Activated CD4-positive, alpha-beta memory T cell treated with anti-CD3 and anti-CD28 coated beads for 36 hours (primary cell): Measurements from ENCODE around the gene PCSK7. TPM values are rescaled to one million over a fixed set of nuclear protein-coding genes. Genes with fewer than 3 reads are reported as not detected.
"Not testable (repeated sequence)": the region's sequence is repeated elsewhere in the genome, so short reads cannot be mapped to it uniquely, and the experiment has no call there.

ENCODE experiments used
- CTCF ChIA-PET: fragments of 350-600 bp; sonication (Branson Sonifier 250); formaldehyde crosslinking; loops from one replicate; lab custom pipeline; 2021; ENCODE audit warnings: antibody characterized with exemption, inconsistent platforms; lab: Charles Lee
- POLR2A ChIA-PET: fragments of 350-600 bp; sonication (Branson Sonifier 250); formaldehyde crosslinking; loops from one replicate; lab custom pipeline; 2021; ENCODE audit warnings: antibody characterized with exemption; lab: Charles Lee
- DNase-seq: peaks from one replicate; pipeline ENCODE4 v3.0.0-alpha.2; 2020
- H3K27ac Mint-ChIP-seq: one replicate; pipeline ENCODE4 v1.8.0; 2021; ENCODE audit warnings: mixed read lengths
- H3K27me3 Mint-ChIP-seq: one replicate; pipeline ENCODE4 v1.8.0; 2021; ENCODE audit warnings: mixed read lengths
- H3K36me3 Mint-ChIP-seq: one replicate; pipeline ENCODE4 v1.8.0; 2021; ENCODE audit warnings: mixed read lengths
- H3K4me1 Mint-ChIP-seq: one replicate; pipeline ENCODE4 v1.8.0; 2021; ENCODE audit warnings: low read depth, mixed read lengths
- H3K4me3 Mint-ChIP-seq: one replicate; pipeline ENCODE4 v1.8.0; 2021; ENCODE audit warnings: mild to moderate bottlenecking, mixed read lengths
- H3K9me3 Mint-ChIP-seq: one replicate; pipeline ENCODE4 v1.8.0; 2021; ENCODE audit warnings: mixed read lengths
- intact Hi-C: fragments of 100-400 bp; cut with micrococcal nuclease; formaldehyde crosslinking; loops from one replicate; pipeline ENCODE4 v1.15.1; 2023
- total RNA-seq, 2 experiments: library from RNA; stranded (reverse); gene quantifications; one replicate each; pipeline ENCODE4 v1.2.3, GENCODE V29; 2021

PCSK7 gene
- total RNA-seq, 2 experiments from 2014 or later = 104 to 105 TPM

DNA sequence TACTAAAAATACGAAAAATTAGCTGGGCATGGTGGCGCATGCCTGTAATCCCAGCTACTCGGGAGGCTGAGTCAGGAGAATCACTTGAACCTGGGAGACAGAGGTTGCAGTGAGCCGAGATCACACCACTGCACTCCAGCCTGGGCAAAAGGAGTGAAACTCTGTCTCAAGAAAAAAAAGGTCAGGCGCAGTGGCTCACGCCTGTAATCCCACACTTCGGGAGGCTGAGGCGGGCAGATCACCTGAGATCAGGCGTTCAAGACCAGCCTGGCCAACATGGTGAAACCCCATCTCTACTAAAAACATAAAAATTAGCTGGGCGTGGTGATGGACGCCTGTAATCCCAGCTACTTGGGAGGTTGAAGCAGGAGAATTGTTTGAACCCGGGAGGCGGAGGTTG lies 48.7 kb downstream of the PCSK7 start:
- H3K4me3 Mint-ChIP-seq, H3K27me3 Mint-ChIP-seq, H3K27ac Mint-ChIP-seq, H3K9me3 Mint-ChIP-seq, intact Hi-C loops, POLR2A ChIA-PET, H3K36me3 Mint-ChIP-seq: not testable (repeated sequence)
- H3K4me1 Mint-ChIP-seq = peaks cover 23% of the 10 kb centered on the region
- CTCF ChIA-PET = interaction anchor here (0.5 to 1.2 kb wide), 3 partner anchors 28 to 989 kb away, joined by 3 read pairs; no protein-coding TSS in a partner anchor
- DNase-seq = peak; percentile 4

DNA sequence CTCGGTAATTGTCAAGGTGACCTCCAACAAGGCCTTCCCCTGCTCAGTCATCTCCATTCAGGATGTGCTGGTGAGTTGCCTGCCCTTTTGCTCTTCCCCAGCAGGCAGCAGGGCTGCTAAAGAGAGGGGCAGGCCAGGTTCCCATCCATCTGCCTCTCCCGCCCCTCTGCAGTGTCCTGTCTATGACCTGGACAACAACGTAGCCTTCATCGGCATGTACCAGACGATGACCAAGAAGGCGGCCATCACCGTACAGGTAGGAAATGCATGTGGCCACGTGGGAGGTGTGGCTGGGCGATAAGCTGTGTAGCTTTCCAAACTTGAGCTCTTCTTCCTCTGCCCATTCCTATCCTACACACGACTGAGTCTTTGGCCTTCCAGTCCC lies 49.3 kb downstream of the PCSK7 start:
- Mint-ChIP-seq H3K9me3 (no peaks in the 10 kb centered on the region), H3K27ac (no peak overlapping the region), H3K36me3 (peaks cover 1% of the 10 kb centered on the region), H3K4me1 (peaks cover 29% of the 10 kb centered on the region), H3K27me3 (no peaks in the 10 kb centered on the region), H3K4me3 (no peak overlapping the region)
- intact Hi-C loops = no loop called here
- ChIA-PET POLR2A (no interaction called here), CTCF (interaction anchor here (0.5 to 5.1 kb wide), 8 partner anchors 9 to 989 kb away, joined by 3 to 61 read pairs (median 3); partner anchors contain the start of genes APOA1, PCSK7 and ZPR1)
- peak; percentile 5 for DNase-seq

DNA sequence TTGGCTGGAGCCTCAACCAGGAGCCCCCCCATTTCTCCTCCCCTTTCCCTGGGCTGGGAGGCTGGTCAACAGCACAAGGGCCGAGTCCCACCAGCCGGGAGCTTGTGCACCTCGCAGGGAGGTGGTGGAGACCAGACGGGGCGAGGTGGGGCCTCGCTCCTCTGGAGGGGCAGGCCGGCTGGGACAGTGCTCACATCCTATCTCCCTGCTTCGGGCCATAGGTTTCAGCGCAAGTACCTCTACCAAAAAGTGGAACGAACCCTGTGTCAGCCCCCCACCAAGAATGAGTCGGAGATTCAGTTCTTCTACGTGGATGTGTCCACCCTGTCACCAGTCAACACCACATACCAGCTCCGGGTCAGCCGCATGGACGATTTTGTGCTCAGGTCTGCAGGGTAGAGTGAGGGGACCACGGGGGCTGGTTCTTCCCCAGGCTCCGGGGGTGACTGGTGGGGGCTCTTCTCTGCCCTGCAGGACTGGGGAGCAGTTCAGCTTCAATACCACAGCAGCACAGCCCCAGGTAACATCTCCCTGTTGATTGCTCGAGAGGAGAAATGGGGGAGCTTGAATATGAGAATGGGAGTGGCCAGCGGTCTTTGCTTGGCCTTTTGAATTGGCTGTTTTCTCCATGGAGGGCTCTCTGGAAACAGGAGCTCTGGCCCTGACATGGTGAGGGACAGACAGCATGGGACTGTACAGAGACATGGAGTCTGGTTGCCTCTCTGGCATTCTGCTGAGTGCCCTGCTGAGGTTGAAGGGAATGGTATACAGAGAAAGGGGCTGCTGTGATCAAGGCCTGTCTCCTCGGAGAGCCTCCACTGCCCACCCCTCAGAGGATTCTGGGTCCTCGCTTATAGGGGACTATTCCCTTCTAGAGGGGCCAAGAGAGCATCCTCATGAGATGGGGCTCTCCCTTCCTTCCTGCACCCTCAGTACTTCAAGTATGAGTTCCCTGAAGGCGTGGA lies 50.0 kb downstream of the PCSK7 start:
- ChIA-PET CTCF (interaction anchor here (0.6 to 5.1 kb wide), 12 partner anchors 9 to 394 kb away, joined by 3 to 61 read pairs (median 3); partner anchors contain the start of genes APOA1, APOA5, PCSK7 and ZPR1), POLR2A (no interaction called here)
- intact Hi-C loops = loop anchor here (1.0 kb wide), 1 partner anchor 44 kb away; no protein-coding TSS in a partner anchor
- Mint-ChIP-seq H3K27me3 (no peaks in the 10 kb centered on the region), H3K9me3 (no peaks in the 10 kb centered on the region), H3K4me1 (peaks cover 29% of the 10 kb centered on the region), H3K36me3 (peaks cover 1% of the 10 kb centered on the region), H3K27ac (no peak overlapping the region), H3K4me3 (no peak overlapping the region)
- DNase-seq = no peak

DNA sequence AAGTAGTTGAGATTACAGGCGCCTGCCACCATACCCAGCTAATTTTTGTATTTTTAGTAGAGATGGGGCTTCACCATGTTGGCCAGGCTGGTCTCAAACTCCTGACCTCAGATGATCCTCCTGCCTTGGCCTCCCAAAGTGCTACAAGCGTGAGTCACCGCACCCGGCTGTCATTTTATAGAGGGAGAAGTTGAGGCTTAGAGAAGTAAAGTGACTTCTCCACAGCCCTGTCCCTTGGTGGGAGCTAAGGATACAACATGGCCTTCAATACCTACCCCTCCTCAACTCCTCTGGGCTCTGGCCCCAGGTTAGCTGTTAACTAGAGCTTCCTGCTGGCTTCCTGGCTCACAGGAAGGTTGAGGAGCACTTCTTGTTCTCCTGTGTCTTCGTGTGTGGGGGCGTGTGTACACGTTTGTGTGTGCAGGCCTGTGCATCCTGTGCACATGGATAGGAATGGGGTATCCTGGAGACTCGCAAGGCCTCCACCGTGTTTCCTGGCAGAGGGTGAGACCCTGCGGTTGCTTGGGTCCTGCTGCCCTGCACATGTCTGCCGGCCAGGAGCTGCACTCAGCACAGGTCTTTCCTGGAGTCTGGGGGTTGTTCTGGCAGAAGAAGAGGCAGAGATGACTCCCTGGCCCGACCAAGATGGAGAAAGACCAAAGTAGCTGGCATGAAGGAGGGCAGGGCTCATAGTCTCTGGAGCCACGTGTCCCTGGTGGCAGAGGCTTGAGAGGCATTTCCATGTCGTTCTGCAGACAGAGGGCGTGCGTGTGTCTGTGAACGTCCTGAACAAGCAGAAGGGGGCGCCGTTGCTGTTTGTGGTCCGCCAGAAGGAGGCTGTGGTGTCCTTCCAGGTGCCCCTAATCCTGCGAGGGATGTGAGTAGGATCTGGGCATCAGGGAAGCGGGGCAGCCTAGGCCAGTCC lies 51.0 kb downstream of the PCSK7 start:
- Mint-ChIP-seq H3K27me3 (no peaks in the 10 kb centered on the region), H3K9me3 (no peaks in the 10 kb centered on the region), H3K27ac (peak overlapping the region; percentile 51), H3K4me1 (peaks cover 29% of the 10 kb centered on the region), H3K36me3 (no peaks in the 10 kb centered on the region), H3K4me3 (peak overlapping the region; percentile 20)
- POLR2A ChIA-PET = interaction anchor here (2.9 kb wide), 1 partner anchor 50 kb away, joined by 22 read pairs; the partner anchor contains the start of gene PCSK7
- CTCF ChIA-PET = interaction anchor here (0.6 to 5.1 kb wide), 22 partner anchors 8 to 393 kb away, joined by 3 to 61 read pairs (median 4); partner anchors contain the start of genes APOA1, APOA5, PCSK7 and ZPR1
- intact Hi-C loops = loop anchor here (1.0 kb wide), 1 partner anchor 45 kb away; no protein-coding TSS in a partner anchor
- peak; percentile 85 for DNase-seq

DNA sequence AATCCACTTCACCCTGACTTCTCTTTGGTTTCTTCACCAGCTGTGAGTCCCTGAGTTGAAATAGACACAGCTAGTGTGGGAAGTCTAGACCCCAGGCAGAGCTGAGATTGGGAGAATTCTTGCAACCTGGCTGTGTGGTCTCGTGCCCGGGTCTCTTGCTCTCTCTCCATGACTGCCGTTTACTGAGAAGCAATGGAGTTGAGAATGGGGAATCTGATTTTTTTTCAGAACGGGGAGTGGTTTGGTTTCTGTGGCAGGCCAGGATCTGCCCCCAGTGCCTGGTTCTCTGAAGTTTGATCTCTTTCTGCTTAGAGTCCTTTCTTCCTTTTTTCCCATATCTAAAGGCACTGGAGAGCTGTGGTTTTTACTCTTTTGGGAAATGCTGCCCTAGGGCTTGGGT lies 51.9 kb downstream of the PCSK7 start:
- H3K27me3 Mint-ChIP-seq = no peaks in the 10 kb centered on the region
- ChIA-PET CTCF (interaction anchor here (0.6 to 5.1 kb wide), 15 partner anchors 9 to 389 kb away, joined by 3 to 61 read pairs (median 5); partner anchors contain the start of genes APOA1, APOA5 and PCSK7), POLR2A (interaction anchor here (1.9 to 2.9 kb wide), 3 partner anchors 36 to 51 kb away, joined by 9 to 23 read pairs (median 22); partner anchors contain the start of genes PAFAH1B2 and PCSK7)
- H3K4me1 Mint-ChIP-seq = peaks cover 29% of the 10 kb centered on the region
- no peaks in the 10 kb centered on the region for H3K9me3 Mint-ChIP-seq
- no peaks in the 10 kb centered on the region for H3K36me3 Mint-ChIP-seq
- intact Hi-C loops = no loop called here
- DNase-seq = no peak
- no peak overlapping the region for H3K27ac Mint-ChIP-seq
- peak overlapping the region; percentile 92 for H3K4me3 Mint-ChIP-seq

DNA sequence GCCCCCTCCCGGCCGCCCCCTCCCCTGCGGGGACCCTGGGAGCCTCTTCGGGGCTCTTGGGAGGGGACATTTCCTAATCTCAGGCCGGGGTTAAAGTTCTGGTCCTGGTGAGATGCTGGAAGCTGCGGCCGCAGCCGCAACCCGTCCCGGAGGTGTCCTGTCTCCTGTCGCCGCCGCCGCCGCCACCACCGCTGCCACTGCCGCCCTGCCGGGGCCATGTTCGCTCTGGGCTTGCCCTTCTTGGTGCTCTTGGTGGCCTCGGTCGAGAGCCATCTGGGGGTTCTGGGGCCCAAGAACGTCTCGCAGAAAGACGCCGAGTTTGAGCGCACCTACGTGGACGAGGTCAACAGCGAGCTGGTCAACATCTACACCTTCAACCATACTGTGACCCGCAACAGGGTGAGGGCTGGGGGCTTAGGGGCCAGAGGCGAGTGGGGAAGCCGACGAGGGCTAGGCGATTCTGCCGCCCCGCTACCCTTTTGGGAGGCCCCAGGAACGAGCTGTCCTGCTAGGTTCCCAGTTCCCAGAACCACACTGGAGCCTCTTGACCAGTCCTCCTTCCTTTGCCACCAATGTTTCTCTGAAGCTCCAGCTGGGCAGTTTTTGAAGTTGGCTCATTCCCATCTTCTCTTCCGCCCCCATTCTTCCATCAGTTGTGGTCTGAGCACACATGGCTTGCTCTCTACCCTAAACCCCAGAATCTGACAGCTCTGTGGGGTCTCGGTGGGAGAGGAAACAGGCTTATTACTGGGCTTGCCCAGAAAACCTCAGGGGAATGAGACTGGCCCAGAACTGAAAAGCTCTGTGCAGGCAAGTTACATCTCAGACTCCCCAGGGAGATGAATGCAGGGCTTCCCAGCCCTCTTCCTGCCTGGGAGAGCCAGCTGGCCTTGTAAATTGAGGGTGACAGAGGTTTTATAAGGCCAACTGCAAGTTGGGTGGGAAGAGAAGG lies 52.5 kb downstream of the PCSK7 start:
- DNase-seq = peak; percentile 59
- H3K9me3 Mint-ChIP-seq = no peaks in the 10 kb centered on the region
- ChIA-PET POLR2A (interaction anchor here (0.8 to 2.9 kb wide), 6 partner anchors 24 to 81 kb away, joined by 3 to 23 read pairs (median 7); partner anchors contain the start of genes PAFAH1B2, PCSK7 and SIK3), CTCF (interaction anchor here (0.8 to 5.1 kb wide), 9 partner anchors 11 to 52 kb away, joined by 3 to 61 read pairs (median 5); partner anchors contain the start of gene PCSK7)
- no peaks in the 10 kb centered on the region for H3K27me3 Mint-ChIP-seq
- H3K36me3 Mint-ChIP-seq = no peaks in the 10 kb centered on the region
- intact Hi-C loops = no loop called here
- peak overlapping the region; percentile 75 for H3K27ac Mint-ChIP-seq
- peaks cover 29% of the 10 kb centered on the region for H3K4me1 Mint-ChIP-seq
- H3K4me3 Mint-ChIP-seq = peak overlapping the region; percentile 92

DNA sequence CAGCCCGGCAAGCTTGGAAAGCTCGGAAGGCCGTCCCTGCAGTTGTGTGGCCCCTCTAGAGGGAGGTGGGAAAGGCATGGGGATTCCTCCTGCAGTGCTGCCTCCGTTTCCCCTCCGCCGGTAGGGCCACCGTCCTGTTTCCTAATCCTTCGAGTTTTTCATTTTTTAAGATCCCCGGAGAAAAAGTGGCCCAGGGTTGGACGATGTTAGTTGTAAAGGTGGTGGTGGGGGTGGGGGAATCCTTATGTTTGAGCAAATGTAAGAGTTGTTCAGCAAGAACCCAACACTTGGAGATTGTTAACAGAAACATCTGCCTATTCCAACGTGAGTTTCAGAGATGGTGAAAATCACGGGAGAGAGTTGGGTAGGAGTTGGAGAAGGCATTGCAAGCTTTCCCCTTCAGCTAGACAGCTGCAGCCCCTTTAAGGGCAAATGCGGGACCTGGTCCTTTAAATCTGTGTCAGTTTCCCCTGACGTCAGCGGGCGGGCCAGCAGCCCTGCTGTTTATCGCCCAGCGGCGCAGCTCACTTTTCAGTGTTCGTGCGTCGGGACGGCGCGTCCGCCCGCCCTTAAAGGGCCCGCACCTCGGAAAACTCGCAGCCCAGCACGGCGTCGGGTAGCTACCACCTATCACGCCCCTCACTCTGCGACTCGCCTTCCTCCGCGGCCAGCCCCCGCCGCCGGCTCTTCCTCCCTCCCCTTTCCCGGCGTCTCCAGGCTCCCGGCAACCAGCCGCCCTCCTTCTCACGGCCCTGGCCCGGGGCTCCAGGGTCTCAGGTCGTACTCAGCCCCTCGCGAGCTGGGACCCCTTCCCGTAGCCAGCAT lies 53.5 kb downstream of the PCSK7 start, which contains the start of gene SIDT2:
SIDT2 (plus strand) TSS at position 534 of the 825 bp plus-strand sequence. CDS start 521 bp downstream, outside the sequence.
- peak within 1 kb of the TSS; percentile 92 for H3K4me3 Mint-ChIP-seq
- POLR2A ChIA-PET = interaction anchor here (0.8 to 2.9 kb wide), 6 partner anchors 25 to 80 kb away, joined by 3 to 23 read pairs (median 7); partner anchors contain the start of genes PAFAH1B2, PCSK7 and SIK3
- no peaks in the 10 kb centered on the region for H3K9me3 Mint-ChIP-seq
- intact Hi-C loops = loop anchor here (1.0 kb wide), 2 partner anchors 34 to 52 kb away; partner anchors contain the start of gene PAFAH1B2
- peaks cover 29% of the 10 kb centered on the region for H3K4me1 Mint-ChIP-seq
- CTCF ChIA-PET = interaction anchor here (0.7 to 5.1 kb wide), 7 partner anchors 12 to 52 kb away, joined by 3 to 61 read pairs (median 4); partner anchors contain the start of gene PAFAH1B2
- no peaks in the 10 kb centered on the region for H3K36me3 Mint-ChIP-seq
- H3K27ac Mint-ChIP-seq = peak within 1 kb of the TSS; percentile 79
- DNase-seq = peak; percentile 94
- H3K27me3 Mint-ChIP-seq = no peaks in the 10 kb centered on the region

DNA sequence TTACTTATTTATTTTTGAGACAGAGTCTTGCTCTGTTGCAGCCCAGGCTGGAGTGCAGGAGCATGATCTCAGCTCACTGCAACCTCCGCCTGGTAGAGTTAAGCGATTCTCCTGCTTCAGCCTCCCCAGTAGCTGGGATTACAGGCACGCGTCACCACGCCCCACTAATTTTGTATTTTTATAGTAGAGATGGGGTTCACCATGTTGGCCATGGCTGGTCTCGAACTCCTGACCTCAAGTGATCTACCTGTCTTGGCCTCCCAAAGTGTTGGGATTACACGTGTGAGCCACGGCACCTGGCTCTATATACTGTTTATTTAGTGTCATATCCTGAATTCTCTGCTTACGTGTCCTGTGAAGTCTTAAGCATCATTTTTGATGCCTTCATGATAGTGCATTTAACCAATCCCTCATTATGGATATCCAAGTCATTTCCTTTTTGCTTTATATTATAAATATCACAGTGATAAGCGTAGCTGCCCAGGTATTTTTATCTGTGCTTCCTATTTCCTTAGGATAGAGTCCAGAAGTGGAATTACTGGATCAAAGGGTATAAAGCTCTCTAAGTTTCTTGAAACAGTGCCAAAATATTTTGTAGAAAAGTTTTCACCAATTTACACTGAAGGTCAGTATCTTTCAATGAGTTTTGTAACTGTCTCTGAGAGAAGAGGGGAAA lies 54.2 kb downstream of the PCSK7 start:
- CTCF ChIA-PET = interaction anchor here (0.6 to 5.1 kb wide), 5 partner anchors 12 to 323 kb away, joined by 4 to 61 read pairs (median 9); partner anchors contain the start of gene PAFAH1B2
- Mint-ChIP-seq H3K4me1 (peaks cover 29% of the 10 kb centered on the region), H3K36me3 (no peaks in the 10 kb centered on the region), H3K27me3 (no peaks in the 10 kb centered on the region), H3K9me3 (no peaks in the 10 kb centered on the region), H3K4me3 (peak overlapping the region; percentile 92), H3K27ac (peak overlapping the region; percentile 79)
- DNase-seq = no peak
- intact Hi-C loops = loop anchor here (1.0 kb wide), 2 partner anchors 33 to 53 kb away; partner anchors contain the start of gene PAFAH1B2
- POLR2A ChIA-PET = interaction anchor here (2.8 to 2.9 kb wide), 2 partner anchors 33 to 53 kb away, joined by 22 to 23 read pairs; partner anchors contain the start of genes PAFAH1B2 and PCSK7

DNA sequence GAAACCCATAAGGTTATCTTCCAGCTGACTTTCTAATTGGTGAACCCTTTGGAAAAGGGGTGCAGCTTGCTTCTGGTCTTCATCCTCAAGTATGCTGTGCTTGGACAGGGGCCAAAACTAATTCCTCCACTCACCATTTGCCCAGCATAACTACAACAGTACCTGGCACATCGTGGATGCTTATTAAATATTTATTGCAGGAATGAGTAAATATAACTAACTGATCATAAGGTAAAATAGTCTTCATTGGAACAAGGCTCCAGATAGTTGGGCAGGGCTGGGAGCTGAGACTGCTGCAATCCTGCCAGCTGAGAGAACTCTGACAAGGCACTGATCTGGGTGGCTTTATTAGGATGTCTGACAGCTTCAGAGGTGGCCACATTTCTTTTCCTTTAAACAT lies 55.7 kb downstream of the PCSK7 start:
- DNase-seq = no peak
- ChIA-PET POLR2A (no interaction called here), CTCF (interaction anchor here (1.3 kb wide), 1 partner anchor 386 kb away, joined by 4 read pairs; no protein-coding TSS in a partner anchor)
- H3K4me3 Mint-ChIP-seq = no peak overlapping the region
- H3K9me3 Mint-ChIP-seq = no peaks in the 10 kb centered on the region
- H3K27me3 Mint-ChIP-seq = no peaks in the 10 kb centered on the region
- H3K36me3 Mint-ChIP-seq = peaks cover under 1% of the 10 kb centered on the region
- intact Hi-C loops = no loop called here
- no peak overlapping the region for H3K27ac Mint-ChIP-seq
- peaks cover 32% of the 10 kb centered on the region for H3K4me1 Mint-ChIP-seq
